RCC 7860 (cell line): ENCODE results near the gene NYAP1.

Experiments
- DNase-seq: peaks from one replicate; pipeline ENCODE4 v3.0.0-alpha.2; 2015; ENCODE audit warnings: low spot score
- FAIRE-seq: peaks from 2 replicates; lab custom pipeline; 2012; peaks lifted over from hg19 to GRCh38; lab: Jason Lieb, UNC

NYAP1 gene

GRCh38 chr7:100456562-100456961, 27.2 kb upstream of the NYAP1 start:
- no peak for DNase-seq
- no peak for FAIRE-seq

- no peak for FAIRE-seq
- no peak for DNase-seq
These were observed 26.7 kb upstream of the NYAP1 start for GRCh38 chr7:100457033-100457432.

- DNase-seq (no peak), FAIRE-seq (no peak)
These were observed 19.5 kb upstream of the NYAP1 start, which contains the start of gene SPACDR for GRCh38 chr7:100464210-100464660. SPACDR (minus strand) TSS chr7:100464260; CDS start chr7:100464025, 235 bp downstream.

- FAIRE-seq (no peak), DNase-seq (no peak)
These were observed 18.9 kb upstream of the NYAP1 start for GRCh38 chr7:100464791-100465190.

- no peak for DNase-seq
- FAIRE-seq = no peak
These were observed 18.4 kb upstream of the NYAP1 start for GRCh38 chr7:100465299-100465698.

GRCh38 chr7:100465702-100466311, 17.9 kb upstream of the NYAP1 start:
- DNase-seq = no peak
- FAIRE-seq = no peak

GRCh38 chr7:100466653-100467605, 16.8 kb upstream of the NYAP1 start:
- no peak for DNase-seq
- FAIRE-seq = no peak

GRCh38 chr7:100467638-100468373, 15.9 kb upstream of the NYAP1 start:
- DNase-seq (no peak), FAIRE-seq (no peak)

GRCh38 chr7:100469227-100470044, 14.3 kb upstream of the NYAP1 start:
- DNase-seq (peak; percentile 53), FAIRE-seq (no peak)

GRCh38 chr7:100471021-100471420, 12.7 kb upstream of the NYAP1 start:
- FAIRE-seq = no peak

GRCh38 chr7:100472121-100472851, 11.4 kb upstream of the NYAP1 start:
- FAIRE-seq (no peak), DNase-seq (no peak)

More at GRCh38 chr7:100471021-100471420, 12.7 kb upstream of the NYAP1 start:
- DNase-seq = no peak

GRCh38 chr7:100472854-100473499, 10.8 kb upstream of the NYAP1 start:
- no peak for DNase-seq
- no peak for FAIRE-seq

- DNase-seq = no peak
- FAIRE-seq = no peak
These were observed 8.2 kb upstream of the NYAP1 start for GRCh38 chr7:100475549-100475948.

- DNase-seq = no peak
- FAIRE-seq = no peak
These were observed 7.5 kb upstream of the NYAP1 start for GRCh38 chr7:100476101-100476780.

GRCh38 chr7:100476903-100477870, 6.5 kb upstream of the NYAP1 start:
- no peak for DNase-seq
- FAIRE-seq = no peak

- FAIRE-seq (no peak), DNase-seq (no peak)
These were observed 5.9 kb upstream of the NYAP1 start for GRCh38 chr7:100477871-100478267.

- DNase-seq = peak; percentile 92
- peak; percentile 49 for FAIRE-seq
These were observed 4.6 kb upstream of the NYAP1 start, which contains the start of gene TSC22D4 for GRCh38 chr7:100478958-100479660. TSC22D4 (minus strand) TSS chr7:100479214; CDS start chr7:100478038, 1,176 bp downstream.
